ENCODE measurements around the gene TMEM170B.

GRCh38 chr6:11514672-11515071 lies 22.9 kb upstream of the TMEM170B start:
- TF ChIP-seq, protein P1, sequence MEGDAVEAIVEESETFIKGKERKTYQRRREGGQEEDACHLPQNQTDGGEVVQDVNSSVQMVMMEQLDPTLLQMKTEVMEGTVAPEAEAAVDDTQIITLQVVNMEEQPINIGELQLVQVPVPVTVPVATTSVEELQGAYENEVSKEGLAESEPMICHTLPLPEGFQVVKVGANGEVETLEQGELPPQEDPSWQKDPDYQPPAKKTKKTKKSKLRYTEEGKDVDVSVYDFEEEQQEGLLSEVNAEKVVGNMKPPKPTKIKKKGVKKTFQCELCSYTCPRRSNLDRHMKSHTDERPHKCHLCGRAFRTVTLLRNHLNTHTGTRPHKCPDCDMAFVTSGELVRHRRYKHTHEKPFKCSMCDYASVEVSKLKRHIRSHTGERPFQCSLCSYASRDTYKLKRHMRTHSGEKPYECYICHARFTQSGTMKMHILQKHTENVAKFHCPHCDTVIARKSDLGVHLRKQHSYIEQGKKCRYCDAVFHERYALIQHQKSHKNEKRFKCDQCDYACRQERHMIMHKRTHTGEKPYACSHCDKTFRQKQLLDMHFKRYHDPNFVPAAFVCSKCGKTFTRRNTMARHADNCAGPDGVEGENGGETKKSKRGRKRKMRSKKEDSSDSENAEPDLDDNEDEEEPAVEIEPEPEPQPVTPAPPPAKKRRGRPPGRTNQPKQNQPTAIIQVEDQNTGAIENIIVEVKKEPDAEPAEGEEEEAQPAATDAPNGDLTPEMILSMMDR (optimal IDR thresholded peaks at IDR 0.05 in 1 of 3, IDR thresholded peaks at IDR 0.05 in 1 of 3, conservative IDR thresholded peaks at IDR 0.05 in 1 of 3; ENCODE audit: extremely low read depth in 1 of 3, insufficient read depth in 2 of 3, low read length in 3 of 3), result no peak
- TF ChIP-seq EZH2 (IDR thresholded peaks at IDR 0.05; ENCODE audit: low read length), result no peak
